NOMO-1 treated with DMSO at 0.1 percent for 48 hours (cell line): ENCODE data around the gene DTX1.

Experiments used
- DNase-seq: peaks from one replicate; lab custom pipeline; 2025; ENCODE audit not compliant: unreplicated experiment; lab: John Stamatoyannopoulos, UW

The DTX1 gene

DNA sequence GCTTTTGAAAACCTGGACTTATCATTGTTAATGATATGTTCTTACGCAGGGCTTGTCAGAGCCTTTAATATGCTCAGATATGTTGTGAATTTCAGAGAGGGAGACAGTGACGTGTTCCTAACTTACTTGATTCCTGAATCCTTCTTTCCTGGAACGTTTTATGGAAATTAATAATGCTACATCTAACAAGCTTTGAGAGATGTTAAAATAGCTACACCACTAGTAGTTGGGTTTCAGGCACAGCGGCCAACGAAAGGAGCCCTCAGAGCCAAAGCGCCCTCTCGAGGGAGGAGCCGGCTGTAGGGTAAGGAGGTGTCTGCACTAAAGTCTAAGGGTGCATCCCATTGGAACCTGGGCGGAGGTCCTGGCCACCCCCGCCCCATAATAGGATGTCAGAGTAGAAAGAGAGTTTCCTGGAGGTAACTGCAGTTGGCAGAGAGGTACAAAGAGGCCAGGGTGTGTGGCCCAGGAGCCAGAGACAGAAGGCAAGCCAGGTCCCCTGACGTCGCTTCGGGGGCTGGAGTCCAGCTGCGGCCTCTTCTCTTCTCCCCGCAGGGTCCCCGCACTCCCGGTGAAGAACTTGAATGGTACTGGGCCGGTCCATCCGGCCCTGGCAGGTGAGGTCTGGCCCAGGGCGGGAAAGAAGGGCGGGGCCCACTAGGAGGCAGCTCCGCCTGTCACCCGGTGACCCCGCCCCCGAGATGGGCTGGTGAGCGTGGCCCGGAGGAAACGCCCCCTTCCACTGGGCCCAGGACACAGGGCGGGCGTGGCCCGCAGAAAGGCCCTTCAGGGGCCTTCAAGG is 36.3 kb downstream of the DTX1 start:
- no peak for DNase-seq

DNA sequence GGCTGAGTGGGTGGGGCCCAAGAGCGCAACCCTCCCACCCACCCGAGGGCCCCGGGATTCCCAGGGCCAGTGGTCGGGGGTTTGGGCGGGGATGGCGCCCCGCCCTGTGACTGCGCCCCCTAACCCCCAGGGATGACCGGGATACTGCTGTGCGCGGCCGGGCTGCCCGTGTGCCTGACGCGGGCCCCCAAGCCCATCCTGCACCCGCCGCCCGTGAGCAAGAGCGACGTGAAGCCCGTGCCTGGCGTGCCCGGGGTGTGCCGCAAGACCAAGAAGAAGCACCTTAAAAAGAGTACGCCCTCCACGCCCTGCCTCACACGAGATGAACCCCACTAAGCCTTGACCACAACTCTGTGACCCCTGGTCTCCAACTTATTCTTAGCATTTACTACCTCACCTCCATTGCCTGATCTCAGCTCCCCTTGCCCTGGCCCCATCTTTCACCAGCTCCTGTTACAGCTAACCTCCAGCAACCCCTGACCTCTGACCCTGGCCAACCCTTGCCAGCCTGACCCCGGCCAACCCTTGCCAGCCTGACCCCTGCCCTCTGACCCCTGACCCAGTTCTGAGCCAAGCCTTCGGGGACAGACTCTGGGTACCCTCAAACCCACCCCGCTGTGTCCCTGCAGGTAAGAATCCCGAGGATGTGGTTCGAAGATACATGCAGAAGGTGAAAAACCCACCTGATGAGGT is 37.0 kb downstream of the DTX1 start:
- no peak for DNase-seq

DNA sequence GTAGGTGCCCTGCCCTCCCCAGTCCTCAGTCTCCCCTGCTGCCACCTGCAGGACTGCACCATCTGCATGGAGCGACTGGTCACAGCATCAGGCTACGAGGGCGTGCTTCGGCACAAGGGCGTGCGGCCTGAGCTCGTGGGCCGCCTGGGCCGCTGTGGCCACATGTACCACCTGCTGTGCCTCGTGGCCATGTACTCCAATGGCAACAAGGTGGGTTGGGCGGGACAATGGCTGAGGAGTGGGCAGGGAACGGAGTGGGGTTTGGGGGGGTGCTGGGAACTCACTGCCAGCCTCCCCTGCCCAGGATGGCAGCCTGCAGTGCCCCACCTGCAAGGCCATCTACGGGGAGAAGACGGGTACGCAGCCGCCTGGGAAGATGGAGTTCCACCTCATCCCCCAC is 38.2 kb downstream of the DTX1 start:
- no peak for DNase-seq

DNA sequence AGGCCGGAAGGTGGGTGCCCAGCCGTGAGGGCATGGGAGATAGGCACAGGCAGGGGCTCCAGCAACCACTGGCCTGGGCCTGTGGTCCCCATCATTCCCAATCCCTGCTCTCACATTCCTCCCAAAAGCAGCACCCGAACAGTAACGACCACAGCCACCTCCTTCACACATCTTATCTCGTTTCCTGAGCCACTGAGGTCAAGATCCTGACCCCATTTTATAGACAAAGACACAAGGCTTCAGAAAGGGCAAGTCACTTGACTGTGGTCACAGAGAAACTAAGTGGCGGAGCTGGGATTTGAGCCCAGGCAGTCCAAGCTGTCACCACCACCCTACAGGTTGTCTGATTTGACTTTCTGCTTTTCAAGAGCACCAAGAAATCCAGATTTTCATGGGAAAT is 38.9 kb downstream of the DTX1 start:
- no peak for DNase-seq

DNA sequence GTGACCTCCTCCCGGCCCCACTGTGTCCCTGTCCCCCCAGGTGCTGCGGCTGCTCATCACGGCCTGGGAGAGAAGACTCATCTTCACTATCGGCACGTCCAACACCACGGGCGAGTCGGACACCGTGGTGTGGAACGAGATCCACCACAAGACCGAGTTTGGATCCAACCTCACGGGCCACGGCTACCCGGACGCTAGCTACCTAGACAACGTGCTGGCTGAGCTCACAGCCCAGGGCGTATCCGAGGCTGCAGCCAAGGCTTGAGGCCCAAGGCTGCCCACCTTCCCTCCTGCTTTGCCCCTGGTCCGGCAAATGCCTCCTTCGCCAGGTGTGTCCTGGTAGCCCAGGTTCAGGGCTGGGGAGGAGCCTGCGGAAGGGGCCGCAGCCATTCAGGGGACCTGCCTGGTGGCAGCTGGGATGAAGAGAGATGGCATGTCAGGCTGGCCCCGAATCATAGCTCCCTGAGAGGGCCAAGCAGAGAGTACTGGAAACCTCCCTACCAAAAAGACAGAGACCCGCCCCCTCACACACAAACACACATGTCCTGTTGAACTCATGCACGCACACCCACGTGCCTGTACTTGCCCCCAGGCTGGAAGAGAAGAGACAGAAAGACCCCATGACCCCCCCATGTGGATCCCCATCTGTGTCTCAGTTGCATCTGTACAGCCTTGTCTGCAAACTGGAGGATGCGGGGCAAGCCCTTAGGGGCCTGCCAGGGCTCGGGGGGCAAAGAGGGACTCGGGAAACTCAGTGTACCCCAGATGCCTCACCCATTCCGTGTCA is 40.3 kb downstream of the DTX1 start:
- no peak for DNase-seq

DNA sequence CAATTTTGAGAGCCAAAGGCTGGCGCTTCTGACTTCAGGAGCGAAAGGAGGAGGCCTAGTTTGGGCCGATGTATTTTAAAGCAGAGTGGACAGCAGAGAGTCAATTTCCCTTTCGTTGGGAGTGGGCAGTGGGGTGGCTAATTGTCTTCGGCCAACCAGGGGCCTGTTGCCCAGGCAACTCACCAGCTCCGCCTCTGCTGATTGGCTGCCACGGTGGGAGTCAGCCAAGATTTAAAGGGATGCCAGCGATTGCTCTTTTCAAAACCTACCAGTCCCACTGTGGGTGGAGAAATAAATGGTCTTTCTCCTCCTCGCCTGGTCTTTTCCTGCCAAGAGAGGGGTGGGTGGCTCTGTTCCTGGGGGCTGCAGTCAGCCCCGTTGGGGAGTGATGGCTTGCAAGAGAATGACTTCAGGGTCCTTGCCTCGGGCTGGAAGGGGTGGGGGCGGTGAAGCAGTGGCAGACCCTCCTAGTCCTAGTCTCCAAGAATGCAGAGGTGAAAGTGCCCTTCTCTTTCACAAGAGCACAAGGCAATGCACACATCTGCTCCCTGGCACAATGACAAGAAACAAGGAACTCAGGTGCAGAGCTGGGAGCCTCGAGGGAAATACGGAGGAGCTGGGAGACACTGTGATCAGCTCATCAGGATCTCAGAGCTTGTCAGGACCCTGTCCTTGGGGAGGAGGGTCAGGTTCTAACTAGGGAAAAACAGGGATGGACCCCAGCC is 41.3 kb downstream of the DTX1 start:
- DNase-seq = no peak

DNA sequence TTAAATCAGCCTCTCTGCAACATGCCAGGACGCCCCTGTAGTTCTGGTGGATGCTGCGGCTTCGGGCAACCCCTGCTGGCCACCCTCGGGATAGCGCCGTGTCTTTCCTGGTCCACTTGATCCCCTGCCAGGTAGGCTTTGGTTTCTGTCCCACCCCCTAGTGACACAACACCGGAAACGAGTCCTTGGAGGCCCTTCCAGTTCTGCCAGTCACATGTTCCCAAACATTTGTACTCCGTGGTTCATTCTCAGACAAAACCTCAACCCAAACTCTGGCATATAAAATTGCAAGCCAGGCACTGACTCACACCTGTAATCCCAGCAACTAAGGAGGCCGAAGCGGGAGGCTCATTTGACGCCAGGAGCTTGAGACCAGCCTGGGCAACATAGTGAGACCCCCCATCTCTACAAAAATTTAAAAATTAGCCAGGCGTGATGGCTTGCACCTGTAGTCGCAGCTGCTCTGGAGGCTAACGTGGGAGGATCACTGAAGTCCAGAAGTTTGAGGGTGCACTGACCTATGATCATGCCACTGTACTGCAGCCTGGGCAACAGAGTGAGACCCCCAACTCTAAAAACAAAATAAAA is 42.0 kb downstream of the DTX1 start:
- DNase-seq = no peak

DNA sequence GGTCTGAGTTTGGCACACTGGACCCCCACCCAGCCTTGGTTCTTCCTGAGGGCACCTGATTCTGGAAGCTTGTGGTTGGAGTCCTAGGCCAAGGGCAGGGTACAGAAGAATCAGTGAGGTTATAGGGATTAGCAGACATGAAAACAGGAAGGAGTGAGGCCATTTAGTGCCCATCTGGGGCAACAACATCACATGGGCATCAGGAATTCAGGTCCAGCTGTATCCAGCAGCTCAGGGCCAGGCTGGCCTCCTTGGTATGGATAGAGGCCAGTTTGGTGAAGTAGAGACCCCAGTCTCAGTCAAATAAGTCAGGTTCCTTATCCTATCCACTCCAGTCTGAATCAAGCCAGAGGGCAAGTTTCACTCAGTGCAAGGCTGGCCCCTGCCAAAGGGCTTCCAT is 42.8 kb downstream of the DTX1 start:
- DNase-seq = no peak

DNA sequence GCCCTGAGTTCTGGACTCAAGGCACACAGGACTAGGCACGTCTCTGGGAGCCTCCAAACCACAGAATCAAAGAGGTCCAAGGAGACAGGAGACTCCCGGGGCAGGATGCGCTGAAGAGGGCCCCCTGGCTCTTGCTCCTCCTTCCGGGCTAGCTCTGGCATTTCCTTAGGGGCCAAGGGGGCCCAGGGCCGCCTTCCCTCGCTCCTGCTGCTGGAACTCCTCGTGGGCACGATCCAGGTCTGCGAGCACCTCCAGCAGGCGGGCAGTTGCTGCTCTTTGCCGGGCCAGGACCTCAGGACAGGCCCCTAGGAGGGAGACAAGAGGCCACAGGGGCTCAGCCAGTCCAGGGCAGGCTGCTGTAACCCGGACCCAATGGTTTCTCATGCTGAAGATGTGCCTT is 43.2 kb downstream of the DTX1 start:
- no peak for DNase-seq

DNA sequence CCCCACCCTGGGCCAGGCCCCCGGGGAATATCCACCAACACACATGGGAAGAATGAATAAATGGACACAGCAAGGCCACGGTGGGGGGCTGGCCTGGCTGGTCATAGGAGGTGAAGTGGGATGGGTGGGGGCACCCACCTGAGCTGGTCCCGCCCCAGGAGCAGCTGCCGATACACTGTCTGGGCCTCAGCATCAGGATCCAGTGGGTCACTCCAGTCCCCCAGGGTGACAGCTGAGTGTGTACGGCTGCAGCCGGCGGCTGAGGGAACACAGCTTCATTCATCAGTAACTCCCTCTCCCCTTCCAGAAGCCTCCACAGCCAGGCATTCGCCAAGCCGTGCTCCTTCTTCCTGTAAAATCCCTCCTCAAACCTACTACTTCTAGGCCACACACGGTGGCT is 45.2 kb downstream of the DTX1 start:
- no peak for DNase-seq

DNA sequence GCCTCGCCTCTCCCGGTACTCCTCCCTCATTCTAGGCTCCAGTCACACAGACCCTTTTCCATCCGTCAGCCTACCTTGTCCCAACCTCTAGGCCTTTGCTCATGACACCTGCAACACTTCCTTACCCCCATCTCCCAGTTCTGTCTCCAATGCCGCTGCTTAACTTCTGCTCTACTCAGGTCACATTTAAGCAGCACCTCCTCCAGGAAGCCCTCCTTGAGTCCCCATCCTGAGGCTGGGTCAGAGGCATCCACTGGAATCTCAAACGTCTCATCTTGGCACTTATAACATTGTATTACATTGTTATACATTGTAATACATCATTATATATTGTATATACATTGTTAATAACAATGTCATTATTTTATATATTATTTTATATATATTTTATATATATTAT is 46.3 kb downstream of the DTX1 start:
- no peak for DNase-seq

DNA sequence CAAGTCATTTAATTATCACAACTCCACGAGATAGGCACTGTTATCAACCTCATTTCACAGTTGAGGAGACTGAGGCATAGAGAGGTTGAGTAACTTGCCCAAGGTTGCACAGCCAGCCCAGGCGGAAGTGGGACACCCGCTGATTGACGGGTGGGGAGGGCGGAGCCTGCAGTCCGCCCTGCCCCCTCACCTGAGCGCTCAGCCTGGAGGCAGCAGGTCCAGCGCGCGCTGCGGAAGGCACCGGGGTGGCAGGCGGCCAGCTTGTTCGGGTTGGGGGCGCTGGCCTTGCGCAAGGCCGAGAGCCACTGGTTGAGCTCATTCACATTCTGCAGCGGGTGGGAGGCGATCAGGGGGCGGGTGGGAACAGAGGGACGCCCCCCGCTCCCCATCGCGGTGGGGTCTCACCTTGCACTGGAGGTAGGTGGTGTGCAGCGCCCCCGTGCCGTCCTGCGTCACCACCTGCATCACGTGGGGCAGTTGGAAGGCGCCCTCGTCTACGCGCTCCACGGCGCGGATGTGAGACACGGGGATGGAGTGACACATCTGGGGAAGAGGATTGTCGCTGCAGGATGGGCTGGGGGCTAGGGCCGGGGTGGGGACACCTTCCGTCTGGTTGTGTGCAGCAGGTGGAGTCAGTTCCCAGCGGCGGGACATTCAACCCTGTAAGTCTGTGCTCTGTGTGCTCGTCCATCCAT is 47.4 kb downstream of the DTX1 start:
- no peak for DNase-seq

DNA sequence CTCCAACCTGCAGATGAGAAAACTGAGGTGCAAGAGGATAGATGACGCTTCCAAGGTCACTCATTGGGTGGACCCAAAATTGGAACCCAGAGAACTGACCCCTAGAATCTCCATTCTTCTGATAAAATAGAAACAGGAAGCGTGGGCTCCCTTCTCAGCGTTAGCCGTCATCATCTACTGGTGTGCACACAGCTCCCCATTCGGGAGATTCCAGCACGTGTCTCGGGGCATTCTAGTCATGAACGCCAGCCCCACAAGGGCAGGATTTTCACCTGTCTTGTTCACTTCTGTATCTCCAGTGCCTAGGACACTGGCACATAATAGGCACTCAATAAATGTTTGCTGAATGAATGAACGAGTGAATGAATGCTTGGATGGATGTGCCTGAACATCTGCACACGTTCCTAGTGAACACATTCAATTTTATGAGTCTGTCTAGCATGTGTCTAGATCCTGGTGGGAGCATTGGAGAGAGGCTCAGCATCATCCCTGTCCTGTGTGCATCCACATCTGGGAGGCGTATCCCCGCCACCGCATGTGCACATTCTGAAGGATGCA is 48.5 kb downstream of the DTX1 start:
- DNase-seq = no peak

DNA sequence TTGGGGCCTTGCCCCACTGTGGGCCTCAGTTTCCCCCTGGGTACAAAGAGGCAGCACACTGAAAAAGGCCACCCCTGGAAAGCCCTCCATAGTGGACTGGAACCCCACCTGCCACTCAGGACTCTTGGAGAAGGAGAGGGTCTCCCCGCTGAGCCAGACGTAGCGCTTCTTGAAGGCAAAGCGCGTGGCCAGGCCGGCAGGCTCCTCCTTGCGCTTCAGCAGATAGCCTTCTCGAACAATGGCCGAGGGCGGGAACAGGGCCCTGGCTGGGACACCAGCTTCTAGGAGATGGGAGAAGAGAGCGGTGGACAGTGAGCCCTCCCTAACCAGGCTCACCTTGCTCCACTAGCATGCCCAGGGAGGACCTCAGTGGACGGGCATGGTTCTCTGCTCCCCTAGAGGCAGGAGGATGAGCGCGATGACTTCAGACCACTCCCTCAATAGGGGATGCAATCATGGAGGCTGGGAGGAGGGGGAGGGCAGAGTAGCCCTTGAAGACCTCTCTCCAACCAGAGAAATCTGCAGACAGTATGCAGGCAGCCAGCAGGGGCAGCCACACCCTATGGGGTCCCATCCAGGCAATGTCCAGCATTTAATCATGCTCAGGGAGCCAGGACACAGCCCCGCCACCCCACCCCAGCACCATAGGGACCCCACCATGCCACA is 49.2 kb downstream of the DTX1 start:
- no peak for DNase-seq

DNA sequence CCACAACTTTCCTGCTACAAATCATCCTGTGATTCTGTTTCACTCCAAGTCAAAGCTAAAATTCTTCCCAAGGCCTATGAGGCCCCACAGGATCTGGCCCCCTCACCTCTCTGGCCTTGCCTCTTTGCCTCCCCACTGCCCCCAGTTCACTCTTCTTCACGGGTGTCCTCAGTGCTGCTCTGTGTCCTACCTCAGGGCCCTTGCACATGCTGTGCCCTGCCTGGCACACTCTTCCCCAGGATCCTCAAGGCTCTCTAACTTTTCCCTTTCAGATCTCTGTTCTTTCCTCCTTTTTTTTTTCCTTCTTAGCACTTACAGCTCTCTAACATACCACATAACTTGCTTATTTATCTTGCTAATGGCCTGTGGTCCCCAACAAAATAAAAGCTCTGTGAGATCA is 49.8 kb downstream of the DTX1 start:
- DNase-seq = no peak

DNA sequence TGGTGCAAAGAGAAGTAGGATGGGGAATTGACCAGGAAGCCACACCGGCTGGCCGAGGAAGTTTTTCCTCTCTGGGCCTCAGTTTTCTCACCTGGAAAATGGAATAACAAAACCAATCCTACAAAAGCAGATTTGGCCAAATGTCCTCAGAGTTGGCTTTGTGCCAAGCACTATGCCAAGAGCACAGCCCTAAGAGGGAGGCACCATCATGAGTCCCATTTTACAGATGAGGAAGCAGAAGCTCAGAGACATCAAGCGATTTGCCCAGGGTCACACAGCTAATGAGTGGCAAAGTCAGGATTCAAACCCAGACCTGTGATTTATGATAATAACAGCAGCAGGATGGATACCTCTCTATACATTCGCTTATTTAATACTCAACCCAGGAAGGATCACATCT is 51.8 kb downstream of the DTX1 start:
- no peak for DNase-seq

DNA sequence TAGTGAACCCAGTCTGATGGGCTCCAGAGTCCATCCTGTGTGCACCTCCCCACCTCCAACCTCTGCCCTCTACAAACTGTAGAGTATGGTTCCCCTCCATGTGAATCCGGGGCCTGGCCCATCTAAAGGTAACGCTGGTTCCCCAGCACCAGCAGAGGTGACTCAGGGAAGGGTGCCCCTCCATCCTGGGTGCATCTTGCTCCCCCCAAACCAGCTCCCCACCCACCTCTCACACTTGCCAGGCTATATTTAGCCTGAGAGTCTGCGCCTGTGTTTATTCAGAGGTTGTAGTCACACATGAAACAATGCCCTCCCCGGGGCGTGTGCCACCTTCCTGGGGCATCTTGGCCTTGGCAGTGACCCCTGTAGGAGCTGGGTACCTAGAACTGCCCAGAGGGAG is 52.8 kb downstream of the DTX1 start:
- DNase-seq = no peak

DNA sequence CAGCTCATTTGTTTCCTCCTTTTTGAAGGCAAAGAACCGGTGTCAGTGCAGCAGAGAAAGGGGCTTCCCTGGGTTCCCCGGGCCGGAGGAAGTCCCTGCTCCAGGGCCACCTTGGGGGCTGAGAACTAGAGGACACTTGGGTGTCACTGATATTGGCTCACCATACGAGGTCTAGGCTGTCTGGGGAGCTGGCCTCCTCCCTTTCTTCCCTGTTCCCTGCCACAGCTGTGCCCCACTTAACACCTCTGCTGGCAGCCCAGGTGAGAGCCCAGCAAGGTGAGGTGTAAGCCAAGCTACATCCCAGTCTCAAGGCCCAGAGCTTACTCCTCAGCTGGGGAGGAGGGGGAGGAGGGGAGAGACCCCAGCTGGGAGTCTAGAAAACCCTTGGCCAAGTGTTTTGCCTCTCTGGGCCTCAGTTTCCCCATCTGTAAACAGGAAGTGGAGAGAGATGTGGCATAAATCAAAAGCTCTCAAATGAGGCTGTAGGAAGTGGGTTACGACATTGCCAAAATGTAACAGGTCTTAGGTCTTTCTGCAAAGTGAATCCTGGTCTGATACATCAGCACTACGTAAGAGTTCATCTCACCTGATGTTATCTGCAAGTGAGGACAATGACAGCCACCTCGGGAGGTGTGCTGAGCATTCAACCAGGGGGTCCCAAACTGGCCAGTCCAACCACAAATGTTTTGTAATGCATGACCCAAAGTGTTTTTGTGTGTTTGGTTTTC is 53.5 kb downstream of the DTX1 start:
- DNase-seq = no peak

DNA sequence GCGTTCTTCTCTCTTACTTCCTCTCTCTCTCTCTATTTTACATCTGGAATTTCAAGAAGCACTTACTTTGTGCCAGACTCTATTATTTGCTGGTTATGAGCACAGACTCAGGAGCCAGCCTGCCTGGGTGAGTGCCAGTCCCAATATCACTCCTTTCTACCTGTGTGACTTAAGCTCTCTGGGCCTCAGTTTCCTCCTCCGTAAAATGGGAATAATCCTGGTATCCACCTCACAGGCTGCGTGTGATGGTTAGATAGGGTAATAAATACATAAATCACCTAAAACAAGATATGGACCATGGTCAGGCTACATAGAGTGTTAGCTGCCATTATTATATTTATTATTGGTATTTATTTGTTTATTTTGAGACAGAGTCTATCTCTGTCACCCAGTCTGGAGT is 54.7 kb downstream of the DTX1 start:
- no peak for DNase-seq
